LoVo (cell line): ENCODE data around the gene CCDC40.

Source experiments
- DNase-seq: peaks from one replicate; pipeline ENCODE4 v3.0.0-alpha.2; 2016; ENCODE audit warnings: low spot score

CCDC40 gene

GRCh38 chr17:80116276-80116920 lies 80.0 kb downstream of the CCDC40 start:
- DNase-seq: no peak

- DNase-seq: no peak
Observed at GRCh38 chr17:80116921-80117380, 80.5 kb downstream of the CCDC40 start.

DNA sequence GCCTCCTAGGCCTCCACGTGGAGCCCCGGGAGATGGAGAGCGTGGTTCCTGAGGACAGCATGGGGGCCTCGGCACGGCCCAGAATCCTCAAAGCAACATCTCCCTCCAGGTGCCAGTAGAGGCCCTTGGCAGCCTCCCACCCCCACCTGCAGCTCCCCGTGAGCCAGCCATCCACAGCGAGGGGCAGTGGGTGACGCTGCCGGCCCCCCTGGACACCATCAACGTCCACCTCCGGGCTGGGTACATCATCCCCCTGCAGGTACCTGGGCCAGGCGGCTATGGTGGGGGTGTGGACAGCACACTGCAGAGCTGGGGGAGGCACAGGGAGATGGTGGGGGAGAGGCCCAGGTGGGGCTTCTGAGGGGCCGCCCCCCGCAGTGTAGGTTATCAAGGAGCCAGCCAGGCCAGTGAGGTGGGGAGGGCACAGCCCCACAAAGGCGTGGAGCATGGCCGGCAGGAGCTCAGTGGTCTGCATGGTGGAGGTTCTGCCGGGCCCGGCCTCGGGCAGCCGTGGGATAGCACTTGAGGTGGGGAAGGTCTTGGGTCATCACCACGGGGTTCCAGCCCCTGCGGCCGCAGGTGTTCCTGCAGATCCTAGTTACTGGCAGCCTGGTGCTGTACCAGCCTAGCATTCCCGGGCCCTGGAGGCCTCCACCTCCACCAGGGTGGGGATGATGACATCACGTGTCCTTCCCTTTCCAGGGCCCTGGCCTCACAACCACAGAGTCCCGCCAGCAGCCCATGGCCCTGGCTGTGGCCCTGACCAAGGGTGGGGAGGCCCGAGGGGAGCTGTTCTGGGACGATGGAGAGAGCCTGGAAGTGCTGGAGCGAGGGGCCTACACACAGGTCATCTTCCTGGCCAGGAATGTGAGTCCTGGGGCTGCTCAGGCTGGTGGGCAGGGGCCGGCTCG lies 81.3 kb downstream of the CCDC40 start:
- DNase-seq: no peak

- no peak for DNase-seq
Observed at GRCh38 chr17:80118601-80119270, 82.3 kb downstream of the CCDC40 start.

DNA sequence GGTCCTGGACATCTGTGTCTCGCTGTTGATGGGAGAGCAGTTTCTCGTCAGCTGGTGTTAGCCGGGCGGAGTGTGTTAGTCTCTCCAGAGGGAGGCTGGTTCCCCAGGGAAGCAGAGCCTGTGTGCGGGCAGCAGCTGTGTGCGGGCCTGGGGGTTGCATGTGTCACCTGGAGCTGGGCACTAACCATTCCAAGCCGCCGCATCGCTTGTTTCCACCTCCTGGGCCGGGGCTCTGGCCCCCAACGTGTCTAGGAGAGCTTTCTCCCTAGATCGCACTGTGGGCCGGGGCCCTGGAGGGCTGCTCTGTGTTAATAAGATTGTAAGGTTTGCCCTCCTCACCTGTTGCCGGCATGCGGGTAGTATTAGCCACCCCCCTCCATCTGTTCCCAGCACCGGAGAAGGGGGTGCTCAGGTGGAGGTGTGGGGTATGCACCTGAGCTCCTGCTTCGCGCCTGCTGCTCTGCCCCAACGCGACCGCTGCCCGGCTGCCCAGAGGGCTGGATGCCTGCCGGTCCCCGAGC lies 82.9 kb downstream of the CCDC40 start:
- no peak for DNase-seq

DNA sequence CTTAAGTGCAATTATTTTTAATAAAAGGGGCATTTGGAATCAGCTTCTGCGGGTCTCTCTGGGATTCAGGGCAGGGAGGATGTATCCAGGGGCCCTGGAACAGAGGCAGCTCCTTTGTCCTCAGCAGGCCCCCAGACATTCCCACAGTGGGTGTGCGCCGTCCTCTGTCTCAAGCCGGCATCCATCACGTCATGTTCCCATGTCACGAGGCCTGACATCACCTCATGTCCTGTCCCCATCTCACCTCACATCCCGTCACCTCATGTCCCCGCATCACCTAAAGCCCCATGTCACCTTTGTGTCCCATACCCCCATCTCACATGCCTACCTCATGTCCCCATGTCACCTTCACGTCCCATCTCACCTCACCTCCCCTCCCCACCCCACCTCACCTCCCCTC lies 83.4 kb downstream of the CCDC40 start:
- no peak for DNase-seq

DNA sequence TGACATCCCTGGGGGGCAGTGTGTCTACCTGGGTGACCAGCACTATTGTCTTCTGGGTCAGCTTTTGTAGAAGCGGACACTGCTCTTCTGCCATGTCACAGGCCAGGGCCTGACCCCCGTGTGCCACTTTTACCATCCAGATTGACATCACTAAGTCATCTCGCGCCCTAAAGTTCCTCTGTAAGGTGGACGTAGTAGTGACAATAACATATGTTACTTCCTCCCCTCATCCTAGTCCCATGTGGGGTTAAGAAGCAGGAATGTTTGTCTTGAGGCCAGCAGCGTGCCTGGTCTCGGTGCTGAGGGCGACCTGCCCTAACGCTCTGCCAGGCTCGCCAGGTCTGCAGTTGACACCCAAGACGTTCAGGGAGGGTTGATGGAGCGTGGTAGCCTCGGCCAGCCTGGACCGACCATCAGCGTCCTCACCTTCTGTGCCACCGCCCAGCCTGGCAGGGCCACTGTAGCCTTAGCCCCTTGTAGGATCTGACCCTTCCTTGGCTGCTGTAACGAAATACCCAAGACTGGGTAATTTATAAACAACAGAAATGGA lies 85.7 kb downstream of the CCDC40 start:
- DNase-seq: no peak

DNA sequence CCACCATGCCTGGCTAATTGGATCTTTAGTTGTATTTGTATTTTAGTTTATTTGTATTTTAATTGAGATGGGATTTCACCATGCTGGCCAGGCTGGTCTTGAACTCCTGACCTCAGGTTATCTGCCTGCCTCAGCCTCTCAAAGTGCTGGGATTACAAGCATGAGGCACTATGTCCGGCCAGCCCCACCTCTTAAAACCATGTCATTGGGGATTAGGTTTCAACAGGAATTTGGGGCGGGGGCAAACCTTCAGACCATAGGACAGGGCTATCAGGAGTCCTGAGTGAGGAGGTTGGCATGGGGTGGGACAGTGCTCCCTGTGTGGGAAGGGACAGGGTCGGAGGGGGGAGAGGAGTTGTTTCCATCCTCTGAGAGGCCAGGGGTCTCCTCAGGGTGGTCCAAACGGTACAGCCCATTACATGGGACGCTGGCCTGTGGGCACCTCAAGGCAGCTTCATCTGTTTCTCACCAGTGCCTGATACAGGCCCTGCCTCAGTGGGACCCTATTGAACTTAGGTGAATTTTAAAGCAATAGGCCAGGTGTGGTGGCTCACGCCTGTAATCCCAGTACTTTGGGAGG lies 86.6 kb downstream of the CCDC40 start:
- DNase-seq: no peak

GRCh38 chr17:80123791-80124190 lies 87.3 kb downstream of the CCDC40 start:
- DNase-seq: no peak

- DNase-seq: no peak
Observed at GRCh38 chr17:80124351-80124981, 88.0 kb downstream of the CCDC40 start.

GRCh38 chr17:80125656-80126448 lies 89.4 kb downstream of the CCDC40 start:
- no peak for DNase-seq

DNA sequence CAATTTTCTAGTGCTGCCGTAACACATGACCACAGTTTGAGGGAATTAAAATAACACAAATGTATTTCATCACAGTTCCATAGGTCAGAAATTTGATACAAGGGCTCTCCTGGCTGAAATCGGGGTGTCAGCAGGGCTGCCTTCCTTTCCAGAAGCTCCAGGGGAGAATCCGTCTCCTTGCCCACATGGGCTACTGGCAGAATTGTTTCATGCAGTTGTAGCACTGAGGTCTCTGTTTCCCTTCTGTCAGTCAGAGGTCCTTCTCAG lies 89.9 kb downstream of the CCDC40 start:
- DNase-seq: no peak

- no peak for DNase-seq
Observed at GRCh38 chr17:80129006-80129565, 92.6 kb downstream of the CCDC40 start.

DNA sequence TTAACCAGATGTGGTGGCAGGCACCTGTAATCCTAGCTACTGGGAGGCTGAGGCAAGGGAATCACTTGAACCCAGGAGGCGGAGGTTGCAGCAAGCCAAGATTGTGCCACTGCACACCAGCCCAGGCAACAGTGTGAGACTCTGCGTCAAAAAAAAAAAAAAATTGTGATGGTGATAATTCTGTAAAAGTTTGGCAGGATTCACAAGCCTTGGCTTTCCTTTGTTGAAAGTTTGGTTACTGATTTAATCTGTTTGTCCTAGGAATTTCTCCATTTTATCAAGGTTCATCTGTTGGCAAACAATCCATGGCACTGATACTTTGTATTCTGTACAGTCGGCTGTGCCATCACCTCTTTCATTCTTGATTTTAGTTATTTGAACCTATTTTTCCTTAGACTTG lies 94.5 kb downstream of the CCDC40 start:
- DNase-seq: no peak

DNA sequence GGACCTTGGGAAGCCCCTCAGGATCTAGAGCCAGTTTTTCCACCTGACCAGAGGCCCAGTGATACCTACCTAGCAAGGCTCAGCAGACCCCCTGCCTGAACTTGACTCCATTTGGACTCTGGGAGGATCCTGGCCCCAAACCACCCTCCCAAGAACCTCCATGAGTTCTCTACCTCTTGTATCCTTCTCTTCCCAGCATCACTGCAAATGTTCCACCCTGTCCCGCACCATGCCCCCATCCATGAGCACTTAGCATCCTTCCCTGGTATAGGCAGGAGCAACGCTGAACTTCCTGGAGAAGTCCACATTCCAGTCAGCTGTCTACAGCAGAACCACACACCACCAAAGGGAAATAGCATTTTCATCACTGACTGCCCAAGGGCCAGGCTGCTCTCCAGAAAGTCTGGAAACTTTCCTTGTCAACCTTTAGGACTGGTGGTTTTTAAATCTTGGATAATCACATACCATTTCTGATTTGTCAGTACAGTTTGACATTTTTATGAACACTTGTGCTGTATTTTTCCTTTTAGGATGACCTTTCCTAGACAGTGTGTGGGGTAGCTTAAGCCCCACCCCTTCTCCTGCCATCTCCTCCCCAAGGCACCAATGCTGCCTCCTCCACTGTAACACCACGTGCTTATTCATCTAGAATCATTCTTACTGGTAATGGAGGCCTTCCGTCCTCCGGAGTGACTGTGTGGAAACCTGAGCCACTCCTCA lies 96.6 kb downstream of the CCDC40 start:
- DNase-seq: no peak

DNA sequence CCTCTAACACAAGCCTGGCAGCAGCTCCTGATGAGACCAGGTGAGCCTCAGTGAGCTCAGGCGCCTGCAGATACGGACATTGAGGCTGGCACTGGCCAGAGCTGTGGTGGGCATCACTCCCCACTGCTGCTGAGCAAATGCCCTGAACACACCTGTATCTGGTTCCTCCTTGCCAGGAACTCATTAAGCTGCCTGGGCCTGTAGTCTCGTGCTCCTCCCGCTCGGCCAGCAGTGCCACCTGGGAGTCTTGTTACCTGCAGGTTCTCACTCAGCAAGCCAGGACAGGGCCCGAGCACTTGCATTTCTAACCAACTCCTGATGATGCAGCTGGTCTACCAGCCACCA lies 97.2 kb downstream of the CCDC40 start:
- DNase-seq: no peak

DNA sequence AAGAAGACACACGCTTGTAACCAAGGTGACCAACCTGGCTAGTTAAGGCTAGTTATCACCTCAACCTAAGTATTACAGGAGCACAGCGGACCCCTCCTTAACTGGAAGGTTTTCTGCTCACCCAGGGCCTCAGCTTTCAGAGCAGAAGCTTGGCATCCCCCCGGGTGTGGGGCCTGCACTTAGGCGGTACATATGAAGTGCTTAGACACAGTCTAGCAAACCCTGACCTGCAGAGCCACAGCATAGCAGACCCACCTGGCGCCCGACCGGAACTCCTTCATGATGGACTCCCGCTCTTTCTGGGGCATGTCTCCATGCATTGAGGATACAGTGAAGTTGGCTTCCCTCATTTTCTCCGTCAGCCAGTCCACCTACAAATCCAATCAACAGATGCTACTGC lies 100.7 kb downstream of the CCDC40 start:
- no peak for DNase-seq

GRCh38 chr17:80138856-80139426 lies 102.5 kb downstream of the CCDC40 start:
- DNase-seq: no peak

DNA sequence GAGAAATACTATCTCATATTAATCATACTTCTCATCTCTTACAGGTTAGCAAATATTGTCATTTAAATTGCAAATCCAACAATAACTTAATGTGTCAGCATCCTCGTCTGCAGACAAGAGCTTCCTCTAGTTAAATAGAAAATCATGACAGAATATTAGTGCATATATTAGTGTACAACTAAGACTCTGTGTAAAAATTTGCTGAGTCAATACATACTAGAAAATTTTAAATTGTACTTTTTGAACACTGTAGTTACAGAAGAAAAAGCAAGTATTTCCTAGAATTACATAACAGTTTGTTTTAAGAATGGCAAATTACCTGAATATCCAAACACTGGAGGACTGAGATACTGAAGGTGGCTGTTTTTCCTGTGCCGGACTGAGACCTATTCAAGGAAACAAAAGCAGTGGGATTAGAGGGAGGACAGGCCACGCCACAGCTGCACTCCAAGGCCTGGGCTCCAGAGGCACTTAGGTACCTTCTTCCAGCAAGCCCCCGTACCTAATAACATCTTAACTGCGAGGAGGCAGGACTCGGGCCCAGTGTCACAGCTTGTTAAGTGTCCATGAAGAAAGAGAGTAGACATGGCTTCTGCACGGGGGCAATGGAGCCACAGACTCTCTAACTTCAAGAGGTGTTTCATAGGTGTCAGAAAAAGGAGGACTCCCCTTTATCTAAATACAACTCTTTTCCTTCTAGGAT lies 105.2 kb downstream of the CCDC40 start:
- no peak for DNase-seq
